HL-60 (cell line): ENCODE results near the gene LILRA6.

Experiments
- CTCF ChIP-seq: IDR thresholded peaks from one replicate; pipeline ENCODE4 v1.5.1; 2011; ENCODE audit warnings: low read length, control low read depth, inconsistent platforms; ENCODE audit not compliant: insufficient read depth
- GABPA ChIP-seq: IDR thresholded peaks from 2 replicates; pipeline ENCODE4 v1.6.1; 2012; ENCODE audit warnings: low read depth
- POLR2AphosphoS5 ChIP-seq: IDR thresholded peaks from 2 replicates; pipeline ENCODE4 v1.6.1; 2012; ENCODE audit warnings: low read depth
- REST ChIP-seq: IDR thresholded peaks from 2 replicates; pipeline ENCODE4 v1.6.1; 2012; ENCODE audit warnings: low read depth; ENCODE audit not compliant: insufficient replicate concordance
- SPI1 ChIP-seq: IDR thresholded peaks from 2 replicates; pipeline ENCODE4 v1.6.1; 2012; ENCODE audit warnings: low read depth, mild to moderate bottlenecking, borderline replicate concordance

- TF ChIP-seq CTCF (no peak), POLR2AphosphoS5 (no peak), GABPA (no peak), REST (no peak), SPI1 (no peak)
Measured at GRCh38 chr19:54262470-54262869, 19.9 kb upstream of the LILRA6 start.
